GM19099 (cell line): ENCODE results near the gene BMP6.

Source experiments
- POLR2A ChIP-seq: IDR thresholded peaks from 3 replicates; pipeline ENCODE4 v1.6.1; 2011; ENCODE audit warnings: low read depth; ENCODE audit not compliant: insufficient read length; ENCODE audit errors: extremely low read depth

Gene BMP6

GRCh38 chr6:7813193-7813592 is 87.3 kb downstream of the BMP6 start:
- TF ChIP-seq POLR2A = no peak

GRCh38 chr6:7813704-7814103 is 87.8 kb downstream of the BMP6 start:
- no peak for TF ChIP-seq POLR2A

GRCh38 chr6:7815716-7816115 is 89.8 kb downstream of the BMP6 start:
- no peak for TF ChIP-seq POLR2A

- TF ChIP-seq POLR2A = no peak
These were observed 92.6 kb downstream of the BMP6 start for GRCh38 chr6:7818257-7819214.

GRCh38 chr6:7819431-7820015 is 93.6 kb downstream of the BMP6 start:
- TF ChIP-seq POLR2A = no peak

GRCh38 chr6:7820288-7820835 is 94.5 kb downstream of the BMP6 start:
- TF ChIP-seq POLR2A = no peak

GRCh38 chr6:7821426-7821825 is 95.5 kb downstream of the BMP6 start:
- TF ChIP-seq POLR2A = no peak

- TF ChIP-seq POLR2A = no peak
These were observed 97.7 kb downstream of the BMP6 start for GRCh38 chr6:7823552-7823951.

GRCh38 chr6:7825986-7826385 is 100.1 kb downstream of the BMP6 start:
- TF ChIP-seq POLR2A = no peak

- no peak for TF ChIP-seq POLR2A
These were observed 101.2 kb downstream of the BMP6 start for GRCh38 chr6:7827142-7827541.

- TF ChIP-seq POLR2A = no peak
These were observed 102.2 kb downstream of the BMP6 start for GRCh38 chr6:7828124-7828523.

- no peak for TF ChIP-seq POLR2A
These were observed 107.2 kb downstream of the BMP6 start for GRCh38 chr6:7832904-7833750.

- no peak for TF ChIP-seq POLR2A
These were observed 107.8 kb downstream of the BMP6 start for GRCh38 chr6:7833751-7834070.

GRCh38 chr6:7836371-7837026 is 110.6 kb downstream of the BMP6 start:
- TF ChIP-seq POLR2A = no peak
